Activated CD8-positive, alpha-beta memory T cell treated with anti-CD3 and anti-CD28 coated beads for 36 hours (primary cell): ENCODE results near the gene ERCC3. TPM values are rescaled to one million over a fixed set of nuclear protein-coding genes. Genes with fewer than 3 reads are reported as not detected.
"Not testable (repeated sequence)": the region's sequence is repeated elsewhere in the genome, so short reads cannot be mapped to it uniquely, and the experiment has no call there.

Experiments used
- CTCF ChIA-PET: fragments of 350-600 bp; sonication (Branson Sonifier 250); formaldehyde crosslinking; loops from one replicate; lab custom pipeline; 2021; ENCODE audit warnings: antibody characterized with exemption; lab: Charles Lee
- POLR2A ChIA-PET: fragments of 350-600 bp; sonication (Branson Sonifier 250); formaldehyde crosslinking; loops from one replicate; lab custom pipeline; 2021; ENCODE audit warnings: antibody characterized with exemption; lab: Charles Lee
- total RNA-seq, 2 experiments: library from RNA; stranded (reverse); gene quantifications; one replicate each; pipeline ENCODE4 v1.2.3, GENCODE V29; 2021

Gene ERCC3
- total RNA-seq, 2 experiments from 2014 or later = 56.3 to 57.7 TPM

DNA sequence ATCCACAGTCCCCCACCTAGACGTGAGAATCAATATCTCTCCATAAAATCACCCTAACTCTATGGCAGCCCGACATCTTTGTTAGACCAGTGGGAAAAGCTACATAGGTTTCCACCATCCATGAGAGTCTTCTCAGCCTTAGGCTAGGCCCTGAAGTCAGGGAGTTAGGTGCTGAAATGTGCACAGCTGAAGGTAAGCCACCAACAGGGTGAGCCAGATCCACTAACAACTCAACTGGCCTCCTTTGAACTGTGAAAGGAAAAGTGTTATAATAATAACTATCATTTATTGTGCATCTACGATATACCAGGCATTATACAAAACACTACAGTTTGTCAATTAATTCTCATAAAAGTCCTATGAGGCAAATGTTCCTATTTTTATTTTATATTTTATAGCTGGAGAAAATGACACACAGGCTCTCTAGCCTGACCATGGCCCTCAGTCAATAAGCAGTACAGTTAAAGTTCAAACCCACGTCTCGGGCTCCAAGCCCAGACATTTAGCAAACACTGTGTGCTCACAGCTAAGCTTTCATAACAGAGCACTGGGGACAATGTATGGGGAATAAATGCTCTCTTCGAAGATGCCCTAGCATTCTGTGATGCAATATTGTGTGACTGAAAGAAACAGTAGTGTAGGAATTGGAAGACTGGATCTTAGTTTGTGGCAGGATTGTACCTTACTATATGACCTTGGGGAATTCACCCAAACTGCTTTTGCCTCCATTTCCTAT, 62.6 kb downstream of the ERCC3 start:
- CTCF ChIA-PET = no interaction called here

DNA sequence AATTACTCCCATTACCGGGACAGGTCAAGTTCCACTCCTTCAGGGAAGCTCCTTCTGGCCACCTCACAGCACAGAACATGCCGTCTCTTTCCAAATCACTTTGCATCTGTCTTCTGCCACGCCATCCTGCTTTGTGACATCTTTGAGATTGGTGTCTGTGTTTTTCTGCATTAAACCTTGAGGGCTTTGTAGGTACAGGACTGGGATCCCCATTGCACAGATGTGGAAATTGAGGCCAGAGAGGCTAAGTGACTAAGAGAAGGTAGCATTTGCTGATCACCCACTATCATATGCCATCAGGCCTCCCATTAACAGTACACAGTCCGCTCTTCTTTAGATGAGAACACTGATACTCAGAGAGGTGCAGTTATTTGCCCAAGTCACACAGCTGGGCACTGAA, 64.4 kb downstream of the ERCC3 start:
- ChIA-PET CTCF (no interaction called here), POLR2A (no interaction called here)

More for the DNA sequence above, 62.6 kb downstream of the ERCC3 start:
- POLR2A ChIA-PET = no interaction called here

DNA sequence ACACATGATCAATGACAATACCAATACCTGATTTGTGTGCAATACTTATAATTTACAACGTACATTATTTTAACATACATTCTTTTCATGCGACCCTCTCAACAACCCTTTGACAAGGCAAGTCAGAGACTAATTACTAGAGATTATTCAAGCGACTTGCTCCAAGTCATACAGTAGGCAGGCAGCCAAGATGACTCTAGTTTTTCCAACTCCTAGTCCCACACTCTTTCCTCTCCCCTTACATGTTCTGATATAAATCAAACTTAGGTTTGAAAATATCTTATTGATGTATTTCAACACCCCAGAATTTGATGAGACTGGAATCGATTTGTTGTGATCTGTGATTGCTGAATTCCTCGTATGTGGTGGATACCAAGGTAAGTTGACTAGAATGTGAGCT, 65.8 kb downstream of the ERCC3 start:
- ChIA-PET CTCF (no interaction called here), POLR2A (no interaction called here)

DNA sequence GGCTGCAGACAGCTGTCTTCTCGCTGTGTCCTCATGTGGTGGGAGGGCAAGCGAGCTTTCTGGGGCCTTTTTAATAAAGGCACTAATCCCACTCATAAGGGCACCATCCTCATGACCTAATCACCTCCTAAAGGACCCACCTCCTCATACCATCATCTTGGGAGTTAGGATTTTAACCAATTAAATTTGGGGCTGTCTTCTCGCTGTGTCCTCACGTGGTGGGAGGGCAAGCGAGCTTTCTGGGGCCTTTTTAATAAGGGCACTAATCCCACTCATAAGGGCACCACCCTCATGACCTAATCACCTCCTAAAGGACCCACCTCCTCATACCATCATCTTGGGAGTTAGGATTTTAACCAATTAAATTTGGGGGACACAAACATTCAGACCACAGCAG, 66.7 kb downstream of the ERCC3 start:
- CTCF ChIA-PET = interaction anchor here (1.0 kb wide), 1 partner anchor 159 kb away, joined by 3 read pairs; no protein-coding TSS in a partner anchor
- POLR2A ChIA-PET = not testable (repeated sequence)

DNA sequence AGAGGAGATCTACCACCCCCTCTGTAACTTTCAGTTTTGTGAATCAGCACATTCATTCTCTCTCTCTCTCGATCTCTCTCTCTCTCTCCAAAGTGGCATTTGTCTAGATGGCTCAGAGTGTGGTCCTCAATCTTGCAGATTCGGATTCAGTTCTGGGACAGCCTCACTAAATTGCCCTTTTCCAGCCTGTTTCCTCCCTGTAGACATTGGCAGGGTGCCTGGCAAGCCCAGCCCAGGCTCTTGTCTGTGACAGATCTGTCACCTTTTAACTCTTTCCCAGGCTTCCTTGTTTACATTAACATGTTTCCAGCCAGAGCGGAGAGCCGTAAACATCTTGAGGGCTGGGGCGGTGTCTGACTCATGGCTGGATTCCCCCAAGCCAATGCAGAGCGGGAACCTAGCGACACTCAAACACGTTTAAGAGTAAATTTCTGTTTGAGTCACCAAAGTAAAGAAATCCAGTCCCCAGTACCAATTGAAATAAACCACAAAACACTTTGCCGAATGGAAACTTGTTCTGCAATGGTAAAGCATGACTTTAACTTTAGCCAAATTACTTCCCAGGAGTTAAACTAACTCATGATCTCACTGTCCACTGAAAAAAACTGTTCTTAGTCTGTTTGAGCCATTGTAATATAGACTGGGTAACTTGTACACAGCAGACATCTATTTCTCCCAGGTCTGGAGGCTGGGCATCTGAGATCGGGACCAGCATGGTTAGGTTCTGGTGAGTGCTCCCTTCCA, 67.3 kb downstream of the ERCC3 start:
- POLR2A ChIA-PET = no interaction called here

DNA sequence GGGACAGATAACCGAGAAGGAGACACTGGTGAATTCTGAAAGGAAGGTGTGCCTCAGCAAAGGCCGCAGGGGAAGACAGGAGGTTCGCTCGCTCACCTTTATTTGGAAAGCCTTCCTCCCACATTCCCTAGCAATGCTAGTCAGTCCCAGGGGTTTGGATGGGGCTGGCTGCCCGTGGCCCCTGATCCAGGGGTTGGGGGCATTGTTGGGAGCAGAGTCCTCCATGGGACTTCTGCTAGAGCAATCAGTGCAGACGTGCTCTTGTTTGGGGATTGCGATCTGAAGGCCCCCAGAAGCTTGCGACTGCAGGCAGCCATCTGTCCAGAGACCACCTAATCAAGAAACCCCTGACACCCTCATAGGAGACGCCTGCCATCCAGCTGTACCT, 67.8 kb downstream of the ERCC3 start:
- CTCF ChIA-PET = interaction anchor here (1.0 kb wide), 1 partner anchor 158 kb away, joined by 3 read pairs; no protein-coding TSS in a partner anchor
- POLR2A ChIA-PET = no interaction called here

More for the DNA sequence above, 67.3 kb downstream of the ERCC3 start:
- CTCF ChIA-PET = interaction anchor here (1.0 kb wide), 1 partner anchor 158 kb away, joined by 3 read pairs; no protein-coding TSS in a partner anchor

DNA sequence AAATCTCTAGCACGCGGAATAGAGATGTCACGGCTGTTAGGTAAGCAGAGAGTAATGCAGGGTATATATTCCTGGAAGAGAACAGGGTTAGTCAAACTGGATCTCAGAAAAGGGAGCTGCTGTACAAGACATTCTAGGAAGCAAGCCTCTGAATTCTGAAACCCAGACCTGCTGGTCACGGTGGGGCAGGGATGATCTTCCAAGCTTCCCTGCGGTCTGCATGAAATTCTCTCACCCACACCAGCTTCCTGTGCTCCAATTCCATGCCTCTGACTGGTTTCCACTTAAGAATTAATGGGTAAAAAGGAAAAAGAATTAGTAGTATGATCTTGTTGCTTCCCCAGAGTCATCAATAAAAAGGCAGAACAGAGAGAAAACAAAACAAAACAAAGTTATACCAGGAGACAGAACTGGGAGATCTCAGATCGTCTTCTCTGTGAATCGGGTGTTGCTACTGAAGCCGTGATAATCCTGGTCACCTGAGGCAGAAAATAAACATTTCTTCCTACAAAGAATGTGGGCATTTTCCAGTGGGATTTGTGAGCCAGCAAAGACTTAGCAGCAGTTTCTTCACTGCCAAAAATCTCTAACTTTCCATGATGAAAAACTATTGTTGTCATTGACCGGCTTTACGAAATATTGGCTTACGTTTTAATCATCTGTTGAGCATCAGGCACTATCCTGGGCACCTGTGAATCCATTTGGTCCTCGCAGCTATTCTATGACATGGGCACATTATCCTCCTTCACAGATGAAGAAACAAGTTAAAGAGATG, 68.6 kb downstream of the ERCC3 start:
- CTCF ChIA-PET = no interaction called here
- POLR2A ChIA-PET = no interaction called here

DNA sequence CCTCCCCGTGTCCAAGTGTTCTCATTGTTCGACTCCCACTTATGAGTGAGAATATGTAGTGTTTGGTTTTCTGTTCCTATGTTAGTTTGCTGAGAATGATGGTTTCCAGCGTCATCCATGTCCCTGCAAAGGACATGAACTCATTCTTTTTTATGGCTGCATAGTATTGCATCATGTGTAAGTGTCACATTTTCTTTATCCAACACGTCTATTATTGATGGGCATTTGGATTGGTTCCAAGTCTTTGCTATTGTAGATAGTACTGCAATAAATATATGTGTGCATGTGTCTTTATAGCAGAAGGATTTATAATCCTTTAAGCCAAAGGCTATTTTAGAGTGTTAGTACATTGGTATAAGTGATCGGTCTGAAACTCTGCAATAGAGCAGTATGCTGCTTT, 69.8 kb downstream of the ERCC3 start:
- POLR2A ChIA-PET, CTCF ChIA-PET: not testable (repeated sequence)

DNA sequence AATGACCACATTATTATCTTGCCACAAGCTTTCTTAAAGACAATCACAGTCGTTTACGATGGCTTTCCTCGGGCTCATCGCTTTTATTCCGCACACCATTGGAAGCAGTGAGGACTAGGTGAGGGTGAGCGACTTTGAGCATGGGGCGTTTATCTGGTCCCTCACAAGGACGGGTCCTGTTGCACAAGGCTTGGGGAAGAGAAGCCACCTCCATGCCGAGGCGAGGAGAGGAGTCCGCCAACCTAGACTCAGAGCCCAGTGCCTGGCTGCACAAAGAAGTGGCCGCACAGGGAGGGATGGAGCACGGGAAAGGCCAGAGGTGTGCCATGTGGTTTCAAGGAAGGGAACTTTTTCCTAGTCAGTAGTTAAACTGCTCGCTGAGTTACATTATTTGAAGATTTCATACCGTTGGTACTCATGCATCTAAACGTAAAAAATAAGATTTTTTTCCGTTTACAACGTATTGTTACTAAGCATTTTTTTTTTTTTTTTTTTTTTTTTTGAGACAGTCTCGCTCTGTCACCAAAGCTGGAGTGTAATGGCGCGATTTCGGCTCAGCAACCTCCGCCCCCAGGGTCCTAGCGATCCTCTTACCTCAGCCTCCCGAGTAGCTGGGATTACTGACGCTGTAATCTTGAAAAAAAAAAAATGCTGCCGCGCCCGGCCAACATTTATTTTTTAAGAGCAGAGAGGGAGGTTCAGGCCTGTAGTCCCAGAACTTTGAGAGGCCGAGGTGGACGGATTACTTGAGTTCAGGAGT, 73.0 kb downstream of the ERCC3 start:
- CTCF ChIA-PET = interaction anchor here (0.6 kb wide), 1 partner anchor 1027 kb away, joined by 3 read pairs; no protein-coding TSS in a partner anchor
- POLR2A ChIA-PET = no interaction called here

DNA sequence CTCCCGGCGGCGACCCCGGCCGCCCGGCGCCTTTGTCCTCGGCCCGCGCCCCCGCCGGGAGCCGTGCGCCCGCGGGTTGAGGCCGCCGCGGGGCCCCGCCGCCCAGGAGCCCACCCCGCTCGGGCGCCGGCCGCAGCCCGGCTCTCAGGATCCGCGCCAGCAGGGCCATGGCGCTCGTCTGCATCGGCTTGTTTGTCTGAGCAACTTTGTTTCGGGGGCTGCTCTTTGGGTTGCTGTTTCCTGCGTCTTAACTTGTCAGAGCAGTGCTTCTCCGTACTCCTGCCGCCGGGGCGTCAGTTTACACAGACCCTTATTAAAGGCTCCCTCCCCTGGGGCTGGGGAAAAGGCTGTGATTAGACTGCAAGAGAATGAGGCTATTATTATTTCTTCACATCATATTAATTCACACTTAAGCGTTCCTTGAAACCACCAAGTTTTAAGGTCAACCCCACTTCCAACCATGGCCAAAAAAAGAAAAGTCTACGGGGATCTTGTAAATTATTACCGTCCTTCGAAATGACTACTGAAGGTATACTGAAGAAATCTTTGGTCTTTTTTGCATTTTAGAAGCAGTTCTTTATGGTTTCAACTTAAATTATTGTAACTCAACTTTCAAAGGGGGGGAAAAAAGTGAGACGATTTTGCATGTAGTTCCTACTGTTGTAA, 73.7 kb downstream of the ERCC3 start, which contains the start of gene CYP27C1:
Gene CYP27C1 (minus strand): TSS at position 198 of the 666 bp plus-strand sequence. CDS start 29 bp downstream, at position 169.
- ChIA-PET POLR2A (no interaction called here), CTCF (no interaction called here)

DNA sequence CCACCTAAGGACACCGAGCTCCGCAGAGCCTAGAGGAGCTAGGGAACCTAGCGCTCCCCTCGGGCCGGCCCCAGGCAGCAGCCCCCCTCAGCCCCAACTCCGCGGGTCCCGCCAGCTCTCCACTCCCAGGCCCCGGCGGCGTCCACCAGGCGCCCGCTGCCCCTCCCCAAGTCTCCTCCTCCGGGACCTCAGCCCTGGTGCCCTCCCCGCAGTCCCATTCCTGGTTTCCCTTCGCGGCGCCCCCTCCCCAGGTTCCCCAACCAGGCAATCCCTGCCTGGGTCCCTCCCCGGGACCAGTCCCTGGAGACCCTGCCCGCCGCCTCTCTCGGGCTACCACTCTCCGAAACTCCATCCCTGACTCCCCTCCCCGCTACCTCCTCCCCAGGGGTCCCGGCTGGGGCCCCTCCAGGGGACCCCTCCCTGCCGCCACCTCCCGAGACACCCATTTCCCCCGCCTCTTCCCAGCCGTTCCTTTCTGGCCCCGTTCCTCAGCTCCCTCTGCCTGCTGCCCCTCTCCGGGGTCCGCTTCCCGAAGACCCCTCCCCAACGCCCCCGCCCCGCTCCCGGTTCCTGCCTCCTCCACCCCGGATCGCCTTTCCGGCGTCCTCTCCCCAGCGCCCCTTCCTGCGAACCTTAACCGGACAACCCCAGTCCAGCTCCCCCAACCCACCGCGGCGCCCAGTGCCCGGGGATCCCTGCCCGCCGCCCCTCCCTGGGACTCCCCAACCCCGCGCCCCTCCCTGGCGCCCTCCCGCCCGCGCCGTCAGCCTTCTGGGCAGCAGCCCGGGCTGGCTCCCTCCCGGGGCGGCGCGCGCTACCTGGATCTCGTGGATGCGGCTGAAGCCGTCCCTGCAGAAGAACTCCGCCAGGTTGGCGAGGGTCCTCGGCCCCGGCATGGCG, 74.5 kb downstream of the ERCC3 start:
- POLR2A ChIA-PET = no interaction called here
- CTCF ChIA-PET = no interaction called here

DNA sequence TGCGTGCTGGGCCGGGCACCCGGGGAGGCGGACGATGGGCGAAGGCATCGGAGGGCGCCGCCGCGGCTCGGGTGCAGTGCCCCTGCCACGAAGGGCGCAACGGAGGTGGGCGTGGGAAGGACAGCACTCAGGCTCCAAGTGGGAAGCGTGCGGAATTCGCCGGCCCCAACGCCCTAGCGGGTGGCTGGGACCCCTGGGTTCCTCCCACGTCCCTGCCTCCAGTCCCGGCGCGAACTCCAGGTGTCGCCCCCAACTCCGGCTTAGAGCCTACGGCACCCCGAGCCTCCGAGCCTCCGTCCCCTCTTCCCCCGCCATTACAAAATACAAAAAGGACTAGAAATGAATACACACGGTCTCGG, 75.2 kb downstream of the ERCC3 start:
- ChIA-PET POLR2A (no interaction called here), CTCF (no interaction called here)

DNA sequence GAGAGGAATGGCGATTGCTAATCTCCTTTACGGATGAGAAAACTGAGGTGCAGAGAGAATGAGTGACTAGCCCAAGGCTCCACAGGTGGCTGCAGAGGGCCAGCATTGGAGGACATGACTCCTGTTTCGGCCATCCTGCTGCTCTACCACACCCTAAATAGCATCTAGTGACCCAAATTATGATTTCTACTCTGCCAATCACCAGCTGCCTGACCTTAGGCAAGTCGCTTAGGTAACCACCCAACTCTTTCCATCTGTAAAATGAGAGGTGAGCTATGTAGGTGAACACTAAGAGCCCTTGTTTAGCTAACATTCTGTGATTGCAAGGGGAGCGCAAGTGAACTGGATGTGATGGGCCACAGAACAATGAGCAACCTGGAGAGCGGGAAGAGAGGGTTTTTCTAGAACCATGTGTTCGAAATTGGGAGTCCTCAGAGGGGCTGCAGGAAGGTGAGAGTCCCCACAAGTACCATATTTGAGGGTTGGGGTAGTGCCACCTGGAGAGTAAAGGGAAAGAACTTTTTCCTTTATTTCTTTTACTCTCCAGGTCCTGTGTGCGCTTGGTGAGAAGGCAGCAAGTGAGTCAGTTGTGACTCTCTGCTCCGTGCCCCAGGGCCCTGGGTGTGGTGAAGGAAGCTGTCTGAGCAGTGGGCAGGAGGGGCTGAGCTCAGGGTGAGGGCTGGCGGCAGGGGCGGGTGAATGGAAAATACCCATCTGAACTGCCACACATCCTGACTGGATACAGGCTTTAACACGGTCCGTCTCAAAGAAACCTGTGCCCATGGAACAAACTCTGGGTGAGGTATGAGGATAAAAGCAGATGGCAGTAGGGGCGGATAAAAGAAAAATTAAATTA, 76.2 kb downstream of the ERCC3 start:
- ChIA-PET CTCF (interaction anchor here (1.4 kb wide), 1 partner anchor 139 kb away, joined by 3 read pairs; no protein-coding TSS in a partner anchor), POLR2A (no interaction called here)

DNA sequence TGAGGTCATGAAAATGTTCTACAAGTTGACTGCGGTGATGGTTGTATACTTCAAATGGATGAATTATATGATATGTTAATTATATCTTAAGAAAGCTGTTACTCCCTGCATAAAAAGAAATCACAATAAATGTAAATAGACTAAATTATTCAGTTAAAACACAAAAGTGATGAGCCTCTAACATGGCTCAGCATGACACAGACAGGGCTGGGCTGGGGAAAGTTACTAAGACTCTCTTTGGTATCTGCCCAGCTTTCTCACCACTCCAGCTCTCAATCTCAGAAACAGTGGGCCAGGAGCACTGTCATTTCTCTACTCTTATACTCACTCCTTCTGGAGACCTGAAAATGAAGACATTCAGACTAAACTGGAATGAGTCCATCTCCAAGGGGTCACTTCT, 77.4 kb downstream of the ERCC3 start:
- CTCF ChIA-PET = interaction anchor here (1.4 kb wide), 1 partner anchor 138 kb away, joined by 3 read pairs; no protein-coding TSS in a partner anchor
- POLR2A ChIA-PET = no interaction called here

DNA sequence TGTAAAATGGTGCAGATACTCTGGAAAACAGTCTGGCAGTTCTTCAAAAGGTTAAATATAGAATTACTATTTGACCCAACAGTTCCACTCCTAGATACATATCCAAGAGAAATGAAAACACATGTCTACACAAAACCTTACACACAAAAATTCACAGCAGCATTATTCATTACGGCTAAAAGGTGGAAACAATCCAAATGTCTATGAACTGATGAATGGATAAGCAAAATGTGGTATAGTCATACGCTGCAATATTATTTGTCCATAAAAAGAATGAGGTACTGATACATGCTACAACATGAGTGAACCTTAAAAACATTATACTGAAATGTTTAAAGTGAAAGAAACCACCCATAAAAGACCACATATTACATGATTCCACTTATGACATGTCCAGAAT, 77.8 kb downstream of the ERCC3 start:
- CTCF ChIA-PET = interaction anchor here (1.4 kb wide), 1 partner anchor 138 kb away, joined by 3 read pairs; no protein-coding TSS in a partner anchor
- POLR2A ChIA-PET = no interaction called here

DNA sequence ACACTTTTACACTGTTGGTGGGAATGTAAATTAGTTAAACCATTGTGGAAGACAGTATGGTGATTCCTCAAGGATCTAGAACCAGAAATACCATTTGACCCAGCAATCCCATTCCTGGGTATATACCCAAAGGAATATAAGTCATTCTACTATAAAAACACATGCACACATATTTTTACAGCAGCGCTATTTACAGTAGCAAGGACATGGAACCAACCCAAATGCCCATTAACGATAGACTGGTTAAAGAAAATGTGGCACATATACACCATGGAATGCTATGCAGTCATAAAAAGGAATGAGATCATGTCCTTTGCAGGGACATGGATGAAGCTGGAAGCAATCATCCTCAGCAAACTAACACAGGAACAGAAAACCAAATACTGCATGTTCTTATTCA, 79.7 kb downstream of the ERCC3 start:
- CTCF ChIA-PET, POLR2A ChIA-PET: not testable (repeated sequence)

DNA sequence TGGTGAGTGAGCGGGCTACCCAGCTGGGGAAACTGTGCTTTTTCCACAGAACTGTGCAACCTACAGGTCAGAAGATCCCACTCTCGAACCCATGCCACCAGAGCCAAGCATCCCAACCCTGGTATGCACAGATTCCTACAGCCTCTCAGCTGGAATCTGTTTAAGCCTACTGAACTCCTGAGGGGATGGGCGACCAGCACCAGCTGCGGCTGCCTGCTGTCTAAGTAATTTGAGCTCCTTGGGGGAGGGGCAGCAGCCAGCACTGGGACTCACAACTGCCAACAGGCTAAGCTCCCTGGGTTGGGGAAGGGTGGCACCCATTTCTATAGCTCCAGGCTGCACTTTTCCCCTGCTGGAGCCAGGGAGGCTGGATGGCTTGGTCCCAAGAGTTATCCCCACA, 85.6 kb downstream of the ERCC3 start:
- ChIA-PET POLR2A (no interaction called here), CTCF (no interaction called here)
